Neural crest cell (in vitro differentiated cells): Measurements from ENCODE around the gene PRRC2C. TPM values are rescaled to one million over a fixed set of nuclear protein-coding genes. Genes with fewer than 3 reads are reported as not detected.

Source experiments
- DNase-seq: peaks from one replicate; pipeline ENCODE4 v3.0.0; 2021; ENCODE audit warnings: low read depth, mixed read lengths, low spot score
- H3K27ac Mint-ChIP-seq: one replicate; pipeline ENCODE4 v1.8.0; 2021; ENCODE audit warnings: mild to moderate bottlenecking, mixed read lengths; ENCODE audit not compliant: unreplicated experiment
- H3K27me3 Mint-ChIP-seq: 2 replicates; pipeline ENCODE4 v1.8.0; 2021; ENCODE audit warnings: low read depth, mild to moderate bottlenecking, mixed read lengths
- H3K36me3 Mint-ChIP-seq: 2 replicates; pipeline ENCODE4 v1.8.0; 2021; ENCODE audit warnings: low read depth, mild to moderate bottlenecking, mixed read lengths
- H3K4me1 Mint-ChIP-seq: 2 replicates; pipeline ENCODE4 v1.8.0; 2021; ENCODE audit warnings: mixed read lengths
- H3K4me3 Mint-ChIP-seq: one replicate; pipeline ENCODE4 v1.8.0; 2021; ENCODE audit warnings: mild to moderate bottlenecking, mixed read lengths
- H3K9me3 Mint-ChIP-seq: 2 replicates; pipeline ENCODE4 v1.8.0; 2021; ENCODE audit warnings: mixed read lengths
- total RNA-seq: library from RNA; stranded (reverse); gene quantifications from 2 replicates; pipeline ENCODE4 v1.2.1, GENCODE V29; 2021
- TF ChIP-seq, protein P1 (sequence below): fragments of 200-600 bp; sonication (generic); conservative IDR thresholded peaks from 2 replicates; pipeline ENCODE4 v1.5.0; 2021; ENCODE audit warnings: antibody characterized with exemption, mild to moderate bottlenecking

Gene PRRC2C
- total RNA-seq, 1 donor from 2014 or later, result 218 TPM

DNA sequence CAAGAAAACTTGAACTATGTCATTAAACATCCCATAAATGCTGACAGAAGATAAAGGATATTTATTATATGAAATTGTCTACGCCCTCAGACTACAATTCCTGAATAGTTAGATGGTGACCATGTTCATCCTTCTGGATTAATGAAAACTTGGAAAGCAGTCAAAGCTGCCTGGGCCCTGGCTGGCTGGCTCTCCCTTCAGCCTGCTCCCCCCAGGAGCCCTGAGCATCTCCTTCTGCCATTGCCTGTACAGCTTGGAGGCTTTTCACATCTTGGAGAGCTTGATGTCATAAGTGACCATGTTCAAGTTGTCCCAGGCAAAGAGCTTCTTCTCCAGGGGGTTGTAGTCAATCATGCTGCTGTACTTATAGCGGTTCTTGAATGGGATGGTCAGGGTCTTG is 150.3 kb downstream of the PRRC2C start:
- Mint-ChIP-seq H3K4me1 (no peaks in the 10 kb centered on the region), H3K9me3 (no peaks in the 10 kb centered on the region), H3K27me3 (peaks cover 3% of the 10 kb centered on the region), H3K27ac (no peak overlapping the region), H3K36me3 (no peaks in the 10 kb centered on the region), H3K4me3 (no peak overlapping the region)
- TF ChIP-seq, protein P1, sequence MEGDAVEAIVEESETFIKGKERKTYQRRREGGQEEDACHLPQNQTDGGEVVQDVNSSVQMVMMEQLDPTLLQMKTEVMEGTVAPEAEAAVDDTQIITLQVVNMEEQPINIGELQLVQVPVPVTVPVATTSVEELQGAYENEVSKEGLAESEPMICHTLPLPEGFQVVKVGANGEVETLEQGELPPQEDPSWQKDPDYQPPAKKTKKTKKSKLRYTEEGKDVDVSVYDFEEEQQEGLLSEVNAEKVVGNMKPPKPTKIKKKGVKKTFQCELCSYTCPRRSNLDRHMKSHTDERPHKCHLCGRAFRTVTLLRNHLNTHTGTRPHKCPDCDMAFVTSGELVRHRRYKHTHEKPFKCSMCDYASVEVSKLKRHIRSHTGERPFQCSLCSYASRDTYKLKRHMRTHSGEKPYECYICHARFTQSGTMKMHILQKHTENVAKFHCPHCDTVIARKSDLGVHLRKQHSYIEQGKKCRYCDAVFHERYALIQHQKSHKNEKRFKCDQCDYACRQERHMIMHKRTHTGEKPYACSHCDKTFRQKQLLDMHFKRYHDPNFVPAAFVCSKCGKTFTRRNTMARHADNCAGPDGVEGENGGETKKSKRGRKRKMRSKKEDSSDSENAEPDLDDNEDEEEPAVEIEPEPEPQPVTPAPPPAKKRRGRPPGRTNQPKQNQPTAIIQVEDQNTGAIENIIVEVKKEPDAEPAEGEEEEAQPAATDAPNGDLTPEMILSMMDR, result no peak
- no peak for DNase-seq

DNA sequence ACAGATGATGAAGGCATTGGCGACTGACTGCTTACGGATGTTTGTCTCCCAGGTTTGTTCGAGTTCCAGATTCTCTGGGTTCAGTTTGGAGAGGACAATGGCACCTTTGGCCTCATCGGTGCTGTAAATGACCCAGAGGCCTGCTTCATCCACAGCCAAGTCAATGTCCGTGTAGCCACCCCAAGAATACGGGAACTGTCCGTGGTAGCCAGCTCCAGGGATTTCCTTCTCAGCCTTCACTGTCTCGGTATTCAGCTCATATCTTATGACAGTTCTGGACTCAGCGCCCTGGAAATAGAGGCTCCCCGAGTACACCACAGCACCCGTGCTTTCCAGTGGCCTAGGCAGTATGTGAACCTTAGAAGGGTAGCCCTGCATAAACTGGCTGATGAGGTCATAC is 150.8 kb downstream of the PRRC2C start:
- Mint-ChIP-seq H3K4me1 (no peaks in the 10 kb centered on the region), H3K27me3 (peaks cover 3% of the 10 kb centered on the region), H3K36me3 (no peaks in the 10 kb centered on the region), H3K9me3 (no peaks in the 10 kb centered on the region), H3K27ac (no peak overlapping the region), H3K4me3 (no peak overlapping the region)
- no peak for DNase-seq
- TF ChIP-seq, protein P1, result no peak

DNA sequence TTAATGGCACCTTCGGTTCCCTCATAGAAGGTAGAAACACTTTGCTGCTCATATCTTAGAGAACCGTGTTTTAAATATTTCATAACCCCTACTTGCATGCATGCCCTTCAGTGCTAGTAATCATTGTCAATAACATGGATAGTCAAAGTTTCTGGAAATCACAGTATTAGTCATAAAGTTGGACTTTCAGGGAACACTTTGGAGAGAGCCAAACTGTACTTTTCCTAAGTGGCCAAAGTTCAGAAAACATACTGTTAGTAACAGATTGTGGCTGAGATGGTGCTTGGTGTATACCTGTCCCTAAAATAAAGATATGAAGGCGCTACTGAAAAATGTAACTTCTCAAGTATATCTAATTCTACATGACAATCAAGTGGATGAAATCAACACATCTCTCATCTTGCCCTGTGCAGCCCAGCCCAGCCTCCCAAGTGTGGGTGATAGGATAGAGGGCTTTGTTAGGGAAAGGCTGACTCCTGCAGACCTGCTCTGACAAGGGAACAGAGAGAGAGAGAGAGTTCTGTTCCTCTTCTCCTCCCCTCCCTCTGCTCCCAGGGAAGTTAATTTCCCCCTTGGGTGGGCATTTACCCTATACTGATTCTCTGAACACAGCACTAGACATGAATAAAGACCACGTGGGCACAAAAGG is 152.7 kb downstream of the PRRC2C start:
- no peak for DNase-seq
- H3K4me1 Mint-ChIP-seq, result no peaks in the 10 kb centered on the region
- H3K27ac Mint-ChIP-seq, result no peak overlapping the region
- H3K9me3 Mint-ChIP-seq, result no peaks in the 10 kb centered on the region
- no peak overlapping the region for H3K4me3 Mint-ChIP-seq
- TF ChIP-seq, protein P1, result no peak
- H3K36me3 Mint-ChIP-seq, result no peaks in the 10 kb centered on the region
- no peaks in the 10 kb centered on the region for H3K27me3 Mint-ChIP-seq

DNA sequence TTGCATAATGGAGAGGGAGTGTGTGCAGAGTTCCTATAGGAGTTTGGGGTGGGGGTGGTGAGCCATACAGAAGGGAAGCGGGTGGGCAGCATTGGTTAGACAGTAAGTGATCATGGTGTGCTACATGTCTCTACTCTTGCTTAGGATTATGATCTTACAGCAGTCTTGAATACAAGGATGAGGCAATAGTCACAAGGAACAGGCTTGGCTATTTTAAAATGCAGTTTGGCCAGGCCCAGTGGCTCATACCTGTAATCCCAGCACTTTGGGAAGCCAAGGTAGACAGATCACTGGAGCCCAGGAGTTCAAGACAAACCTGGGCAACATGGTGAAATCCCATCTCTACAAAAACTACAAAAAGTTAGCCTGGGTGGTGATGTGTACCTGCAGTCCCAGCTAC is 154.9 kb downstream of the PRRC2C start:
- H3K36me3 Mint-ChIP-seq, result no peaks in the 10 kb centered on the region
- no peak overlapping the region for H3K4me3 Mint-ChIP-seq
- DNase-seq, result no peak
- H3K4me1 Mint-ChIP-seq, result no peaks in the 10 kb centered on the region
- TF ChIP-seq, protein P1, result no peak
- no peak overlapping the region for H3K27ac Mint-ChIP-seq
- H3K27me3 Mint-ChIP-seq, result no peaks in the 10 kb centered on the region
- H3K9me3 Mint-ChIP-seq, result no peaks in the 10 kb centered on the region

DNA sequence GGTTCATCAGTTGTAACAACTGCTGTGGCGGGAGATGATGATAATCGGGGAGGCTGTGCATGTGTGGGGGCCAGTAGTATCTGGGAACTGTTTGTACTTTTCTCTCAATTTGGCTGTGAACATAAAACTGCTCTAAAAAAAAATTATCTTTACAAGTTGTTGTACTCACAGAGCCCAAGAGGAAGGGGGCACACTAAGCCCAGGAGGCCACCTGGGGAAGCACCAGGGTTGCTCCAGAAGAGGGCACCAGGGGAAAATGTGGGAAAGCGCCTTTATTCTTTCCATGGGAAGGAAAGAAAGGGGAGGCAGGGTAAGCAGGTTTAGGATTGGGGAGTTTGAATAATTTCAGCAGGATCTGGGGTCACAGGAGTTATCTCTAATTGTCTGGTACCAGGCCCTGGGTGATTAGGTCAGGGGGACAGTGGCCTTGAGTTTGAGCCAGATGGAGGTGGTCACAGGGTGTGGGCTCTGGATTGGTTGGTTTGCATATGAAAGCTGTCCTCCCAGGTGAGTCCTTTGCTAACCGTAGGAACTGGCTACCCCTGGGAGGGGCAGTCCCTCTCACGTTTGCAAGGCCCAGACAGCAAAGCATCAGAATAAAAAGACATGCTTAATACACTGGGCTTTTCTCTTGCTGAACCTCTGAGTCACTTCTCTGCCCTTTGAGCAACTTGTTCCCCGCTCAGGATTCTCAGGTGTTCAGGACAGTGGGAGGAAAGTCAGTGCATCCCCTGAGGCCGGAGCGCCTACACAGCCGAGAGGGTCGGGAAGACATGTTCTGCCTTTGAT is 155.9 kb downstream of the PRRC2C start:
- no peaks in the 10 kb centered on the region for H3K36me3 Mint-ChIP-seq
- no peaks in the 10 kb centered on the region for H3K9me3 Mint-ChIP-seq
- H3K27me3 Mint-ChIP-seq, result no peaks in the 10 kb centered on the region
- peak overlapping the region; percentile 80 for H3K27ac Mint-ChIP-seq
- H3K4me3 Mint-ChIP-seq, result no peak overlapping the region
- DNase-seq, result no peak
- TF ChIP-seq, protein P1, result no peak
- H3K4me1 Mint-ChIP-seq, result no peaks in the 10 kb centered on the region
